Stimulated activated CD8-positive, alpha-beta memory T cell treated with anti-CD3 and anti-CD28 coated beads, Interleukin-15, amount 100 ng/mL, for 48 hours (primary cell): Measurements from ENCODE around the gene MFRP.

ENCODE experiments used
- DNase-seq, 2 donors: peaks; one replicate each; pipeline ENCODE4 v3.0.0-alpha.2; 2020; ENCODE audit warnings: low read depth in 2 of 2

MFRP gene

DNA sequence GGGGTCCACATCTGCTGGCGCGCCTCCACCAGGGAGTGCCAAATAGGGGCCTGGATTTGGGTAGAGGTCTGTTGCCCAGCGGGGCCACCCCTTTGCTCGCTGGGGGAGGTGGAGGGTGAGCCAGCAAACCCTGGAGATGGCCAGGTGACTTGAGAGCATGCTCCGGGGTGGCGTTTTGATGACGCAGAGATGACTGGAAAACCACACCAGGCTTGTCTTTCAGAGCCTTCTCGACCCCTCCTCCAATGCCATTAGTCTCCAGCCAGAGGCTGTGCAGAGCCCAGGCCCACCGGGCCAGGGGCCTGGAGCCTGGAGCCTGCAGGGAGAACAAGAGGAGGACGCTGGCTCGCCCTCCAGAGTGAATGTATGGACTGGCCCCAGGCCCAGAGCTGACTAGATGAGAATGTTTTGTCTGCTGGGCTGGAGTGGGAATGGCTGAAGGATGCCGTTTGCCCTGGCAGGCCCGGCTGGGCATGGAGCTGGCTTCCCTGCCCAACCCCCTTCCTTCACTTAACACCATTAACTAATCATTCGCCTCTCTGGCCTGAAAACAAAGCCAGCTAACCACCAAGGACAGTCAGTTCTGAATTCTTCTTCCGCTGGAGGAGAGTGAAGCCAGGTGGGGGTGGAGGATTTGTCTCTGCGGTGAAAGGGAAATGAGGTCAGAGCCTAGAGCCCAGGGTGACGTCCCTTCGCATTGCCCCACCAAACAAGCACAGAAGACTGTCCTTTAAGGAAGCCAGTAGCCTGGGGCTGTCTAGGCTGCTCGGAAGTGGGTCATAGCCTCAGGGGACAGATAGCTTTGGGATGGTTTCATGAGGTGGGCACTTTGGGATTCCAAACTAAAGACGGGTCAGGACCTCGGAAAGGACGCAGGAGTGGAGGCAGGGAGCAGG lies 28.0 kb downstream of the MFRP start:
- no peak for DNase-seq

DNA sequence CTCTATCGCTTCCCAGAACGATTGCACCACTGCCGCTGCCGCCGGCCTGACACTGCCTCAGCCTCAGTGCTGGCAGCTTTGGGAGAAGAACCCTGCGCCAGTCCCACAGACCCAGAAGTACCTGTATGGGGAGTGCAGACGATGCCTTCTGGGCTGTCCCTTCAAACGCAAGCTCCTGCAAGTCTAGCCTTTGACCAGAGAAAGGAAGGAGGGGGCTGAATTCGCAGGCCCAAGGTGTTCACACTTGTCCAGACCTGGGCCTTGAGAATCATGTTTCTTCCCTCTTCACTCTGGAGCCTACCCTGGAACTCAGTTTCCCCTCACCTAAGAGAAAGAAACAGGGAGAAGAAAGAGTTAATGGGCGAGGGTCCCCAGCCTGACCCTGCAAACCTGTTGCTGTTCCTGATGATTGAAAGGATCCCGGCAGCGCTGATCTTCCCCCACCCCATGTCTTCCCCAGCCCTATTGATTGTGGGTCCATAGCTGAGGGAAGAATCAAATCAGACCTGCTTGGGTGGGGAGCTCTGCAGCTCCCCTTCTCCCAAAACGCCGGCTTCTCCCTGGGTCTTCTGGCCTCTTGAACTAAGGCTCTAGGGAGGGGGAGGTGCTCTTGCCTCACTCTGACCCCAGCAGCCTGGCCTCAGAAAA lies 28.8 kb downstream of the MFRP start:
- DNase-seq = no peak

DNA sequence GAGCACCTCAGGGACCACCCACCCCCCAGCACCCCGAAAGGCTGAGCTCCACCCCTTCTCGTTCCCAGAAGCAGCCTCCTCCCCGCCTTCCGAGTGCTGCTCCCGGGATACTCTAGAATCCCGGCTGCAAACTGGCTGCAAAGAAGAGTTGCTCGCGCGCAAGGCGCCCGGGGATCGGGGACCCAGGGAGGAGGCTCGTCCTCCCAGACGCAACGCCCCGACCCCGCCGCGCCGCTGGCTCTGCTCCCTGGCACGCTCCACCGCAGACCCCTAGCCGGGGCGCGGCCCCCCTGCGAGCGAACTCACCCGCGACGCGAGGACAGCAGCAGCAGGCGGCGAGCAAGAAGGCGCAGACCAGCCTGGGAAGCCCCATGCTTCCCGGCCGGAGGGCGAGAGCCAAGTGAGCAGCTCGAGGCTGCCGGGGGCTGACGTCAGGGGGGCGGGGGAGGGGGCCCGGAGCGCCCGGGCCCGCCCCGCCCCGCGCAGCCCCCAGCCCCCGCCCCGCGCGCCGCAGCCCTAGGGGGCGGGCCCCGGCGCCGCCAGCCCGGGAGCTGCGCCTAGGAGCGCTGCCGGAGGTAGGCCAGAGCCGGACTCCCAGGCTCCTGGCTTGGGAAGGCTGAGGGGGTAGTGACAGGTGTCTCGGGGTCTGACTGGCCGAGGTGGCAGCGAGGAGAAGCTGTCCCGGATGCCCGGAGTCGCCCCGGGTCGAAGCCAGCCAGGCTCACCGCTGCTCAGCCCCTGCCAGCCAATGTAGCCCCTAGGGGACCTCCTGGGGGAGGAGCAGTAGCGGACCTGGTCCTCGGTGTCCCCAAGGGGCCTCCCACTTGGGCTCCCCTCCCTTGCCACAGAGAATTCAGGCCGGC lies 29.5 kb downstream of the MFRP start, which contains the start of gene MCAM:
MCAM (minus strand) TSS at position 402 of the 863 bp plus-strand sequence; CDS start at position 373, 29 bp downstream.
- no peak for DNase-seq

DNA sequence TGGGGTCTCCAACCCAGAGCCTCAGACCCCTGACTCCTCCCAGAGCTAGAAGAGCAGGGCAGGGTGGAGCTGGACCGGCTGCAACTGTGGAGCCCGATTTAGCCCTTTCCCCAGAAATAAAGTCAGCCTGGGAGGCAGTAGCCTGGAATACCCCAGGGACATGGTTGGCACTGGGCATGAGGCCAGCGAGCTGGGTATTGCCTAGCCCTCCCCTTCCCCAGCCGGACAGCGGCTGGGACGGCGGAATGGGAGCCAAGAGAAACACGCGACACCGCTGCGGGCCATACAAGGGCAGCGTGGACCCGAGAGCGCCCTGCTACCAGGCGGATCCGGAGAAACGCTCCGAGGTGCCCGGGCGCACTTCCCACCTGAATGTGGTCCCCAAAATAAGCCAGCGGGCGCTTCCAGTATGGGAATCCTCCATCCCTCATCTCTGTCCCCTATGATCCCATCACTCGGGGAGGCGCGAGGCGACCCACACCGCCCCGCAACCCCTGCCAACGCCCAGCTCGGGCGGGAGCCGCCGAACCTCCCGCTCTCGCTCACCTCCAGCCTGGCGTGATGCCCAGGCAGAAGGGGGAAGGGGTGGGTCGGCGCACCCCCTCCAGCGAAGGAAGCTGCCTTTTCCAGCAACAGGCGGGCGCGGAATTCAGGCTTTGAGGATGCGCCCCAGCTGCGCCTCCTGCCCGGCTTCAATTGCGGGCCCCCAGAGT lies 30.3 kb downstream of the MFRP start:
- DNase-seq = no peak

DNA sequence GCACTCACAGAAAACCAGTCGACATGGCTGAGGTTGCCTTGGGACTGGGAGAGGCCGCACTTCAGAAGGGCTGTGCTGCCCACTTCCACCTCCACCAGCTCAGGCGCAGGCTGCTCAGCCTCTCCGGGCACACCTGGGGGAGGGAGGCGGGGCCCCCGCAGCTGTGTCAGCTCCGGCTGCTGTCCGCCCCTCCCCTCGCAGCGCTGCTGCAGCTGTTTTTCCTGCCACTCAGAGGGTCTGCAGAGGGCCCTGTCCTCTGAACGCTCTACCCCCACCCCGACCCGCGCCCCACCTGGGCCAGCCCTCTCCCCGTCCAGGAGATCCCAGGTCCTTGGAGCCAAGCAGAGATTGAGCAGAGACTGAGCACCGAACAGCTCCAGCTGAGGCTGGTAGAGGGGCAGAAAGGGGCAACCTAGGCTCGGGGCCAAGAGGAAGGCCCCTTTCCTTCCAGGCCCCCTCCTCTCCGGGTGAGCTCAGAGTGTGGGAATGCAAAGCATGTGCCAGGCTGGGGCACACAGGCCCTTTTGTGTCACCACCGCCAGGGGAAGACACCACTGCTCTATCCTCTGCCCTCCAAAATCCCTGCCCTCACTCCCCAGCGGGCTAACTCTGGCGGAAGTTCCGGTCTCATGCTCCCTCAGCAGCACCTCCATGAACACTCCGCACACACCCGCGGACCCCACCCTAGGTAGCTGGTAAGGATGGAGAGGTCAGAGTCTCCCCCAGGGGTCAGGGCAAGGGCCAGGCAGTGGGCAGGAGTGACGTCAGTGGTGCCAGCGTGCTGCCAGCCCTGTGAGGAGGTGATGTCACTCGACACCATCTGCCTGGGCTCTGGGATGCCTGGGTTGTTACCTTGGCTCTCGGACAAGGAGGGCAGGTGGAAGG lies 31.1 kb downstream of the MFRP start:
- DNase-seq = no peak

DNA sequence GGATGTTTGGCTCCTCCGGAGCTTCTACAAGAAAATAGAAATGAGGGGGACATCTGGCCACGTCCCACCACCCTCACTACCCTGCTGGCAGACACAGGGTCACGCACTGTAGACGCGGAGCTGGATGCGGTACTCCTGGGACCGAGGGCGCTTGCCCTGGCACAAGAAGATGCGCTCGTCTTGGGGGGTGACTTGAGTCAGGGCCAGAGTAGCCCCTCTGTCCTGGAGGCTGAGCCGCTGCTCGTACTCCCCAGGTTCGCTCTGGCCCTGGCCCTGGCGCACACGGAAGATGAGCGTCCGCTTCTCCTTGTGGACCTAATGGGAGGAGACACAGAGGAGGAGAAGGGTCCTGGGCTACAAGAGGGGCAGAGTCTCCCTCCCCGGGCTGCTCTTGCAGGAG lies 31.8 kb downstream of the MFRP start:
- DNase-seq = no peak

DNA sequence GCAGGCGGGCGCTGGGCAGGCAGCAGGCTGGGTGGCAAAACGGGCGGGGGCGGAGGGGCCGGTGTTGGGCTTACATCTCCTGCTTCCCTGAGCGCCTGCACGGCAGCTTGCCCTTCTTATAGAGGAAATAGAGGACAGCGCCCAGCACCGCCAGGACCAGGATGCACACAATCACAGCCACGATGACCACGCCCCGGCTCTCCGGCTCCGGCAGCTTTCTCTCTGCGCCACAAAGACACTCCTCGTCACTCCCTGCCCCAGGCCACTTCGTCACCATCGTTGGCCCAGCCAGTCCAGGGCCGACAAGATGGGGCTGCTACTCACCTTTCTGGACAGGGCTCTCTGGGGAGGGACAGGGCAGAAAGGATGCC lies 35.8 kb downstream of the MFRP start:
- DNase-seq = no peak

DNA sequence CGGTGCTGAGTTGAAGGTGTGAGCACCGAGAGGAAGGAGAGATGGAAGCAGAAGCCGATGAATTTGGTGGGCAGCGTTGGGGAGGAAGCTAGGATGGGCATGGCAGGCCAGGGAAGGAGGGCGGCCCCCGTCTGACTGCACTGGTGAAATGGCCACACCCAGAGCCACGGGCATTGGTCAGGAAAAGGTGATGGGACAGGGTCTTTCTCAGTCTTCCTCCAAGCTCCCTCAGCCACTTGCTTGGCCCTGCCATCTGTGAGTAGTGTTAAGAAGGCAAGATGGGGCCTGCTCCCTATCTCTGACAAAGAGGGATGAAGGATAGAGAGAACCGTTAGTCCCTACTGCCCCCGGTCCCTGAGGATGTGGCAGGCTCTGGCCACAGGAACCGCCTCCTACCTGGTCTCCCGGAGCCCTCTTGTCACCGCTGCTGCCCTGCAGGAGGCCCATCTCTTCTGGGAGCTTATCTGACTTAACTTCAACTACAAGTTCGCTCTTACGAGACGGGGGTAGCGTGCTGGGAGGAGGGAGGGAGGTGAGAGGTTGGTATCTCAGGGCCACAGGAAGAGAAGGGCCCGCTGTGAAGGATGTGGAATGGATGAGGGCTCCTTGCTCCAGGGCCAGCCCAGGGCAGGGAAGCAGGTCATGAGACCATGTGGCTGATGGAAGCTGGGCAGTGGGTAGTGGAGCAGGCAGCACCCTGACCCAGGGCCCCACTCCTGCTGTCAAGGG lies 36.4 kb downstream of the MFRP start:
- DNase-seq = no peak

DNA sequence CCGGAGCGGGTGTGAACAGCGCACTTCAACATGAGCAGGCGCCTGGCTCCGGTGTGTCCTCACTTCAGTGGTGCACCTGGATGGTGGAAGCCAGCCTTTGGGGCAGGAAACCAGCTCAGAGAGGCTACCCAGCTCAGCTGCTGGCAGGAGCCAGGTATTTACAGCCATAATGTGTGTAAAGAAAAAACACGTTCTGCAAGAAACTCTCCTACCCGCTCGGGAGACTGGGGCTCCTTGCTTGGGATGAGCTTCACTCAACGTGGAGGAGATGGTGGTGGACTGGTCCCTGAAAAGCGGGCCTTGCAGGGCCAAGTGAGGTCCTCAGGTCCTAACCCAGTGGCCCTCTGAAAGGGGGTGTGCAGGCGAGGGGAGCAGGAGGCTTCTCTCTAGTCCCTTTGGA lies 37.1 kb downstream of the MFRP start:
- no peak for DNase-seq

DNA sequence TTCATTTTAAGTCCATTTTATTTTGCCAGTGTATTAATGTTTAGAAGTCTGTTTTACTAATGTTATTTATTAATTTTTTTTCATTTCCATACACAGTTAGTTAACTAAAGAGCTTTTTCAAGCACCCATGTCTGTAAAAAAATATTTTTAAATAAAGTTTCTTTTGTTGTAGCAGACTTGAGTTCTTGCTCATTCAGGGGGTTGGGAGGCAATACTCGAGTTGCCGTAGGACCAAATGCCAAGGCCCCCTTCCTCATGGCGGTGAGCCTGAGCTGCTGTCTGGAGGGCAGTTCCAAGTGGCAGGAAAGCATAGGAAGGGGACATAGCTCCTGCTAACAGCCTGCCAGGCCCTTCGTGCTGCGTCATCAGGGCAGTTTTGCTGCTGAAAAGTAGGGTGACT lies 38.5 kb downstream of the MFRP start:
- no peak for DNase-seq

DNA sequence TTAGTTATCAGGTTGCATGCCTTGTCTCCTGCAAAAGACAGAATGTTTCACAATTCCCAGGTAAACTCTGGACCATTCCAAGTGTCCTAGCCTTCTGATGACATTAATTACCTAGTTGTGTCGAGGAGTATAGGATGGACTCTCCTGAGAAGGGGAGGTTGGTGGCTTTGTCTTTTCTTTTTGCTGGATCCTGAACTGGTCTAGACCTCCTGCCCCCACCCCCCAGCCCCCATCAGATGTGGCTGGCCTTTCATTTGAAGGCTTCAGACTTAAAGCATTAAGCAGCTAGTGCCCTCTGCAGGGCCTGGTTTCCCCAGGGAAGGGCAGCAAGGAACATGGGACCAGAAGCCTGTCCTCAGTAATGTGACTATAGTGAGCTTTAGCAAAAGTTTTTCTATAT lies 39.3 kb downstream of the MFRP start:
- no peak for DNase-seq

DNA sequence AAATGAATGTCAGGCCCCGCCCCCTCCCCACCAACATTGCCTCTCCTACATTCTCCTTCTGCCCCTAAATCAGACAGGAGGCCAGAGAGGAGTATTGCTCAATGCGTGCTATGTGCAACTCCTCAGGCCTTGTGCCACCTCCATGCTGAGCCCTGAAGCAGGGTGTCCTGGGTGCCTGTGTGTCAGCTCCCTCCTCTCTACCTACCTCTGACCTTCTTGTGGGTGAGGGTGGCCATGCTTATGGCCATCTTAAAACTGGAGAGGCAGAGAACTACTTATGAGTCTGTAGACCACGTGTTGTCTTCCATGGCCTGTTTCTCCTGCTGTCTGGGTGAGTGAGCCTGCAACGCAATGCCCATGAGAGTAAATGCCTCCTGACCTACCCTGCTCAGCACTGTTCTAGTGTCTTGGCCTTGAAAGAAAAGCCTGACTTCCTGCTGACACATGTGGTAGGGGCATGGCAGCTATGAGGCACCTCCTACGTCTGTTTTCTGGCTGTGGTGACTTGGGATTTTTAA lies 40.1 kb downstream of the MFRP start:
- no peak for DNase-seq

DNA sequence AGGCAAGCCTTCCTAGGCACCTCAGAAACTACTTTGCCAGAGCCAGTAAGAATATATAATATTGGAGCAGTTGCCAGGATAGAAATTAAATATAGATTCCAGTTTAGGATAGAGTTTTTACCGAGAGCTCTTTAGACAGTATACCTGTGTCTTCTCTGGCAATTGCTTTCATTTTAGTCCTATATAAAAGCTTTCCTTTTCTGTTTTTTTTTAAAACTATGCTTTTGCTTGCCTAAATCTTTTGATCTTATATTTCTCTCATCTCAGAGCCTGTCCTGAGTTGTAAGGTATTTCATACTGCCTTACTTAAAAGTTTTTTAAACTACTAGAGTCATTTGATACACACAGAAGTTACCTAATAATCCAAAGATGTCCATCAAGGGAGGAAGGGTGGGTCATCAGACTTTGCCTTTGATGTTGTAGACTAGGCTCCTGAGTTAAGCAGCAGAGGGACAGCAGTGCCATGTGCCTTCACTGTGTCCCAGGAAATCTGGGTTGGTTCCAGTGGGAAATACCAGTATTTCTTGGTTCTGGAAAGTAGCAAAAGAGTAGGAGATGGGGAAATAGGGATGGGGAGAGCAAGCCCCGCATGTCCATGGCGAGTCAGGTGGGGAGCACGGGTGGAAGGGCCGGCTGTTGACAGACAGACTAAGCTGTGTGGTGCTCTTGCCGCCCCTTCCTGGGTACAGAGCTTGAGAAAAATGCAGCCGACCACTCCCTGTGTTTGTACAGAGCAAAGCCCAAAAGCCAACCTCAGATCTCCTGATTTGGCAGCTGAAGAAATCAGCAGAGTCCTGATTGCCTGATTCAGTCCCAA lies 40.7 kb downstream of the MFRP start:
- no peak for DNase-seq

DNA sequence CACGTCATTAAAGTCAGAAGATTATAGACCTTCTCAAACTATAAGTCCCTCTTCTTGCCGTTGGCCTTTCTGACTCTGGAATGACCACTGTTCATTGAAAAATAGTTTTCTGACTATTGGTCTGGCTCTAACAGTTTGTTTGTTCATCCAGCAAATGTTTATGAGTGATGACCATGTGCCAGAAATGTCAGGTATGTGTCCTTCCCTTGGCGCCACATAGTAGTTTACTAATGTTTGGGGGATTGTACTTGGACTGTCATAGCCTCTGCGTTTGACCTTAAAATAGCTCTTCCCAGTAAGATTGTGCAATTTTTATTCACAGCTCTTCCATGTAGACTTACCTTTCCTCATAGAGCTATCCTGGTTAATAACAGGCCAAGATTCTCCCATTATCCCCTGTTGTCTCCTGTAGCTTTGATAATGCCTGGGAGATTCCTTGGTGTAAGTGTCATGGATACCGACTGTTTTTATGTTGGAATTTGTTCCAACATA lies 43.2 kb downstream of the MFRP start:
- DNase-seq = no peak

DNA sequence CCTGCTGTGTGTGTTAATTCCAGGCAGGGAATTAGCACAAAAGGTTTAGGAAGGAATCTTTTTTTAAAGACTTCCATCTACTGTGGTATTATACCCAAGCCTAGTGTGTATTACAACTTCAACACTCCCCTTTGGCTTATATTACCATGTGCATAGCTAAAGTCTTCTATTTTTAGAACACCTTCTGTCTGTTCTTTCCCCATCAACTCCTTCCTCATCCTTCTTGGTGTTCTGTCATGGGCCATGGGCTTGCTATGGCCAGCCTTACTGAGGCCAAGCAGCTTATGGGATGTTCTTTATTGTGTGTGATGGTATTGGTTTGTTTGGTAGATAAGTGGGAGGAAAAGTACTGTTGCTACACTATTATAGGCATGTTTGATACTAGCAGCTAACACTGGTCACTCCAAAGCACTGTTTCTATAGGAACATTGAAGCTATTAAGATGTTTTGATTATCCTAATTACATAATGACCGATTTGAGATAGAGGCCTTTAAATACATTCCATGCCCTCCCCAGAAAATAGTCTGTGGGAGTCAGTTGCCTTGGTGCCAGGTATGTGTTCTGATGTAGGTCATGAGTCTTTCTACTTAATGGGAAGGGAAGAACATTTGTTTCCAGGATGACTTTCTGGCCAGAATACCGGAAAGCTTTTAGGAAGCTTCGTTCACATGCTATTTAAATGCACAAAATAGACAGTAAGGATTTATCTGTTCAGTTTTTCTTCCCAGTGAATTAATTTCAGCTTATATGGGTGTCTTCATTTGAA lies 46.1 kb downstream of the MFRP start:
- no peak for DNase-seq

DNA sequence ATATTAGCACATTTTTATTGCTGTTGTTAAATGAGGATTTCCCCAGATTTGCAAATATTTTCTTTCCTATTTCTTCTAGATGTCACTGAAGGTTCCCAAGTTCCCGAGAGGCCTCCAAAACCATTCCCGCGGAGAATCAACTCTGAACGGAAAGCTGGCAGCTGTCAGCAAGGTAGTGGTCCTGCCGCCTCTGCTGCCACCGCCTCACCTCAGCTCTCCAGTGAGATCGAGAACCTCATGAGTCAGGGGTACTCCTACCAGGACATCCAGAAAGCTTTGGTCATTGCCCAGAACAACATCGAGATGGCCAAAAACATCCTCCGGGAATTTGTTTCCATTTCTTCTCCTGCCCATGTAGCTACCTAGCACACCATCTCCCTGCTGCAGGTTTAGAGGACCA lies 47.1 kb downstream of the MFRP start:
- DNase-seq = no peak

DNA sequence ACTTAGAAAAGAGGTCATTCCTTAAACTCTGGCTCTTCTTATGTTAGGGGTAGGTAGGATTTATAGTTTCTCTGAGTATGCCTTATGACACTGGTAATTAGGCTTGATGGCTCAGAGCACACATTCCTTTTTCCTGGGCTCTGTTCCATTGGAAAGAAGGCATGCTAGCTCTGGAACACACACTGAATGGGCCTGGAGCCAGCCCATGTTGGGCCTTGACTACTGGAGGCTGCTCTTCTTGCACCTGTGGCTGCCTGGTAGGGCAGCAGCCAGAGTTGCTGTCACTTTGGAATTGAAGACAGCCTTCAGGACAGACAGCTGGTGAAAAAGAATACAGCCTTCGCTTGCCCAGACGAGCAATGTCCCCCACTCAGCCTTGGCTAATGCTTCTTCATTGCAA lies 47.8 kb downstream of the MFRP start:
- DNase-seq = no peak

DNA sequence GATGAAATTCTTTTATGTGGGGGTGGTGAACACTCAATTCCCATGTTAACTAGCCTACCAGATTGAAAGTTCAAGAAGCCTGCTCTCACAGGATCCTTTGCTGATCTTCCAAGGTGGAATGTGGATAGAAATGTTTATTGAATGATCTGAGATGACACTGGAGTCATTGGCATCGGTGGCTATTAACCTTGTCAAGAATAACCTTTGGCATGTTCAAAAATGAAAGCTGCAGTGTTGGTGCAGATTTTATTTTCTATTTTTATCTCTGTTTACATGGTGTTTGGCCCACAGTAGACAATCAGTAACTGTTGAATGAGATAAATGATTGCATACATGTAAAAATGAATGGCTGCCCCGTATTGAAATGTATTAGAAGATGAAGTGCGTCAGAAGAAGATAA lies 48.6 kb downstream of the MFRP start:
- no peak for DNase-seq
